H1 (cell line): ENCODE data around the gene BMX. TPM values are rescaled to one million over a fixed set of nuclear protein-coding genes. Genes with fewer than 3 reads are reported as not detected.

Source experiments
- CTCF ChIA-PET: fragments of 300-600 bp; sonication (Branson Sonifier 250); formaldehyde crosslinking; loops from one replicate; lab custom pipeline; 2021; ENCODE audit not compliant: partially characterized antibody; lab: Charles Lee
- POLR2A ChIA-PET: fragments of 300-600 bp; sonication (Branson Sonifier 250); formaldehyde crosslinking; loops from one replicate; lab custom pipeline; 2021; ENCODE audit warnings: inconsistent platforms; ENCODE audit not compliant: partially characterized antibody; lab: Charles Lee
- DNase-seq, 2 experiments: peaks; one replicate each; pipeline versions ENCODE4 v3.0.0 to v3.0.0-alpha.2; 2010 to 2022; ENCODE audit warnings: low spot score in 2 of 2, low read depth in 1 of 2, mixed read lengths in 1 of 2
- FAIRE-seq: peaks from 2 replicates; lab custom pipeline; 2011; peaks lifted over from hg19 to GRCh38; lab: Jason Lieb, UNC
- H2AFZ ChIP-seq: 2 replicates; pipeline ENCODE4 v1.8.1; 2012; ENCODE audit warnings: low read length, inconsistent platforms
- H2AK5ac ChIP-seq: 2 replicates; pipeline ENCODE4 v1.6.1; 2013; ENCODE audit warnings: low read depth, low read length
- H2BK120ac ChIP-seq: replicated peaks from 2 replicates; pipeline ENCODE3; 2013; ENCODE audit warnings: low read depth, low read length, inconsistent platforms
- H2BK12ac ChIP-seq: 2 replicates; pipeline ENCODE4 v1.6.1; 2013; ENCODE audit warnings: low read depth, low read length
- H2BK15ac ChIP-seq: 2 replicates; pipeline ENCODE4 v1.6.1; 2013; ENCODE audit warnings: low read length
- H2BK20ac ChIP-seq: 2 replicates; pipeline ENCODE4 v1.6.1; 2013; ENCODE audit warnings: low read length
- H2BK5ac ChIP-seq: 2 replicates; pipeline ENCODE4 v1.6.1; 2013; ENCODE audit warnings: low read depth, low read length
- H3K14ac ChIP-seq: 2 replicates; pipeline ENCODE4 v1.6.1; 2013; ENCODE audit warnings: inconsistent platforms; ENCODE audit not compliant: insufficient read length
- H3K18ac ChIP-seq: 2 replicates; pipeline ENCODE4 v1.6.1; 2013; ENCODE audit warnings: low read length; ENCODE audit errors: extremely low read depth
- H3K23ac ChIP-seq: 2 replicates; pipeline ENCODE4 v1.6.1; 2013; ENCODE audit warnings: inconsistent platforms; ENCODE audit not compliant: insufficient read length
- H3K23me2 ChIP-seq: 2 replicates; pipeline ENCODE4 v1.6.1; 2013; ENCODE audit warnings: low read depth, low read length
- H3K27ac ChIP-seq: 2 replicates; pipeline ENCODE4 v1.6.1; 2011; ENCODE audit warnings: low read depth, low read length, inconsistent platforms
- H3K27me3 ChIP-seq, 4 experiments: replicated peaks in 1 of 4; 1 replicate in 1 of 4; 2 replicates in 3 of 4; pipeline versions ENCODE4 v1.6.1 to v1.8.1; 2011 to 2013; ENCODE audit warnings: low read length in 3 of 4, mild to moderate bottlenecking in 3 of 4, inconsistent platforms in 2 of 4, mixed read lengths in 2 of 4, moderate library complexity in 1 of 4; ENCODE audit not compliant: control insufficient read depth in 3 of 4, insufficient read depth in 3 of 4; ENCODE audit errors: extremely low read depth in 1 of 4
- H3K36me3 ChIP-seq, 4 experiments: 2 replicates each; pipeline versions ENCODE4 v1.6.1 to v1.8.1; 2011 to 2013; ENCODE audit warnings: mild to moderate bottlenecking in 4 of 4, low read length in 3 of 4, moderate library complexity in 2 of 4, control low read depth in 1 of 4, inconsistent platforms in 1 of 4; ENCODE audit not compliant: insufficient read depth in 4 of 4, control insufficient read depth in 2 of 4
- H3K4ac ChIP-seq: replicated peaks from 2 replicates; pipeline ENCODE3; 2013; ENCODE audit warnings: low read length, low read depth, mixed read lengths, inconsistent platforms; ENCODE audit not compliant: insufficient read length
- H3K4me1 ChIP-seq, 4 experiments: replicated peaks in 1 of 4; 1 replicate in 1 of 4; 2 replicates in 3 of 4; pipeline versions ENCODE4 v1.6.1 to v1.8.1; 2011 to 2013; ENCODE audit warnings: low read length in 3 of 4, inconsistent platforms in 2 of 4, mixed read lengths in 1 of 4; ENCODE audit not compliant: insufficient read depth in 4 of 4, control insufficient read depth in 3 of 4
- H3K4me2 ChIP-seq, 2 experiments: 2 replicates each; pipeline versions ENCODE4 v1.6.1 to v1.8.1; 2011 to 2013; ENCODE audit warnings: low read depth in 2 of 2, low read length in 2 of 2, control low read depth in 1 of 2, inconsistent platforms in 1 of 2, mild to moderate bottlenecking in 1 of 2; ENCODE audit not compliant: insufficient read depth in 1 of 2
- H3K4me3 ChIP-seq, 4 experiments: fragments of 200-600, 300-600 bp in 1 of 4; sonication (generic), shearing (Covaris generic), sonication (Bioruptor Twin) in 1 of 4; 2 replicates each; pipeline versions ENCODE4 v1.5.1 to v1.8.1; 2011 to 2016; ENCODE audit warnings: low read length in 4 of 4, low read depth in 3 of 4, control low read depth in 2 of 4, inconsistent platforms in 2 of 4, mild to moderate bottlenecking in 2 of 4, mixed read lengths in 1 of 4, moderate library complexity in 1 of 4; ENCODE audit not compliant: insufficient read depth in 2 of 4; ENCODE audit errors: extremely low read depth in 1 of 4
- H3K56ac ChIP-seq: replicated peaks from 2 replicates; pipeline ENCODE3; 2013; ENCODE audit warnings: low read depth, mild to moderate bottlenecking, mixed read lengths, low read length, inconsistent platforms; ENCODE audit not compliant: insufficient read length
- H3K79me1 ChIP-seq: 2 replicates; pipeline ENCODE4 v1.6.1; 2013; ENCODE audit warnings: low read depth, low read length, control low read depth
- H3K79me2 ChIP-seq, 2 experiments: 2 replicates each; pipeline versions ENCODE4 v1.6.1 to v1.8.1; 2012 to 2013; ENCODE audit warnings: low read length in 2 of 2, mild to moderate bottlenecking in 2 of 2, inconsistent platforms in 1 of 2; ENCODE audit not compliant: insufficient read depth in 2 of 2, control insufficient read depth in 1 of 2
- H3K9ac ChIP-seq, 4 experiments: replicated peaks in 1 of 4; 1 replicate in 1 of 4; 2 replicates in 3 of 4; pipeline versions ENCODE4 v1.6.1 to v1.8.1; 2011 to 2013; ENCODE audit warnings: low read depth in 3 of 4, low read length in 3 of 4, control low read depth in 2 of 4, mild to moderate bottlenecking in 2 of 4, moderate library complexity in 2 of 4, inconsistent platforms in 1 of 4; ENCODE audit errors: extremely low read depth in 1 of 4
- H3K9me3 ChIP-seq, 2 experiments: 2 replicates each; pipeline versions ENCODE4 v1.6.1 to v1.8.1; 2012 to 2013; ENCODE audit warnings: mild to moderate bottlenecking in 2 of 2, moderate library complexity in 2 of 2, control low read depth in 1 of 2, inconsistent platforms in 1 of 2, low read depth in 1 of 2, low read length in 1 of 2, mixed read lengths in 1 of 2; ENCODE audit not compliant: insufficient read depth in 2 of 2
- H4K20me1 ChIP-seq, 2 experiments: replicated peaks in 1 of 2; 2 replicates each; pipeline versions ENCODE3 to v1.8.1; 2011 to 2013; ENCODE audit warnings: inconsistent platforms in 2 of 2, low read length in 2 of 2, mild to moderate bottlenecking in 1 of 2; ENCODE audit not compliant: insufficient read depth in 2 of 2, control insufficient read depth in 1 of 2
- H4K5ac ChIP-seq: 2 replicates; pipeline ENCODE4 v1.6.1; 2013; ENCODE audit warnings: low read length, low read depth, mixed read lengths, inconsistent platforms; ENCODE audit not compliant: insufficient read length
- H4K8ac ChIP-seq: 2 replicates; pipeline ENCODE4 v1.8.0; 2013; ENCODE audit warnings: mild to moderate bottlenecking, moderate library complexity, low read length, inconsistent platforms; ENCODE audit not compliant: insufficient read depth; ENCODE audit errors: extremely low read depth
- H4K91ac ChIP-seq: replicated peaks from 2 replicates; pipeline ENCODE3; 2013; ENCODE audit warnings: low read length, mixed read lengths, inconsistent platforms; ENCODE audit not compliant: insufficient read length
- BCL11A ChIP-seq, 2 experiments: IDR thresholded peaks; one replicate each; pipeline ENCODE4 v1.6.1; 2011; ENCODE audit warnings: low read depth in 2 of 2, low read length in 2 of 2, mild to moderate bottlenecking in 2 of 2
- CBX8 ChIP-seq: fragments of 300-800, 300-1000 bp; sonication (generic); IDR thresholded peaks from 2 replicates; pipeline ENCODE4 v1.7.1; 2016; ENCODE audit warnings: low read depth, low read length, borderline replicate concordance
- CHD2 ChIP-seq: IDR thresholded peaks from 2 replicates; pipeline ENCODE4 v1.6.1; 2012; ENCODE audit warnings: low read length, improper control_type of control experiment
- CREB1 ChIP-seq: IDR thresholded peaks from 2 replicates; pipeline ENCODE4 v1.6.1; 2012; ENCODE audit warnings: inconsistent platforms
- HDAC2 ChIP-seq, 2 experiments: fragments of 300-600 bp in 1 of 2; sonication (generic) in 1 of 2; IDR thresholded peaks; 2 replicates each; pipeline ENCODE4 v1.6.1; 2011 to 2012; ENCODE audit warnings: low read depth in 2 of 2, low read length in 2 of 2, mild to moderate bottlenecking in 2 of 2, moderate library complexity in 2 of 2, borderline replicate concordance in 1 of 2, inconsistent platforms in 1 of 2
- HDAC6 ChIP-seq: IDR thresholded peaks from one replicate; pipeline ENCODE4 v1.7.1; 2012; ENCODE audit warnings: low read depth, mild to moderate bottlenecking, inconsistent platforms, low read length, moderate library complexity
- JUND ChIP-seq: IDR thresholded peaks from 2 replicates; pipeline ENCODE4 v1.6.1; 2011; ENCODE audit warnings: mild to moderate bottlenecking, improper control_type of control experiment, low read length
- KDM1A ChIP-seq: fragments of 200-600, 300-600 bp; sonication (generic); IDR thresholded peaks from 2 replicates; pipeline ENCODE4 v1.7.1; 2016; ENCODE audit warnings: mild to moderate bottlenecking, low read length, borderline replicate concordance
- NRF1 ChIP-seq: IDR thresholded peaks from 2 replicates; pipeline ENCODE4 v1.6.1; 2011; ENCODE audit warnings: mild to moderate bottlenecking, low read depth, low read length, improper control_type of control experiment
- PHF8 ChIP-seq: fragments of 200-600 bp; sonication (generic); conservative IDR thresholded peaks from 2 replicates; pipeline ENCODE4 v1.7.1; 2012; ENCODE audit warnings: low read depth, mild to moderate bottlenecking, inconsistent platforms, low read length, moderate library complexity
- RXRA ChIP-seq: IDR thresholded peaks from 2 replicates; pipeline ENCODE4 v1.6.1; 2011; ENCODE audit warnings: low read depth, mild to moderate bottlenecking, low read length, moderate library complexity; ENCODE audit not compliant: insufficient read depth
- SIRT6 ChIP-seq: IDR thresholded peaks from one replicate; pipeline ENCODE4 v1.7.1; 2012; ENCODE audit warnings: low read length, inconsistent platforms
- TAF7 ChIP-seq: optimal IDR thresholded peaks from 2 replicates; pipeline ENCODE3; 2011; ENCODE audit warnings: low read depth, mild to moderate bottlenecking, inconsistent platforms, low read length, moderate library complexity, borderline replicate concordance
- WGBS, 2 experiments: shearing (Covaris generic) in 1 of 2; methylation state at CpG; one replicate each; pipeline versions ENCODE4 v1.1.6 to v1.1.7; 2013 to 2015; ENCODE audit warnings: low lambda C conversion rate in 2 of 2, mixed read lengths in 2 of 2, inconsistent platforms in 1 of 2, low coverage in 1 of 2, missing lambda C conversion rate in 1 of 2; ENCODE audit not compliant: insufficient replicate concordance in 2 of 2, insufficient coverage in 1 of 2, insufficient read length in 1 of 2; ENCODE audit errors: extremely low coverage in 1 of 2, missing lambda C conversion rate in 1 of 2; 5-methylcytosine and 5-hydroxymethylcytosine counted together
- polyA plus RNA-seq, 7 experiments: library from polyadenylated mRNA; depleted of rRNA in 3 of 7; stranded (reverse) in 5 of 7; unstranded in 2 of 7; fragments of >200 nt in 5 of 7; fragments of 200-250 nt in 2 of 7; gene quantifications; 1 replicate in 5 of 7; 2 replicates in 1 of 7; 4 replicates in 1 of 7; pipeline versions ENCODE4 v1.2.1 to v1.2.3, GENCODE V29; 2011 to 2013; ENCODE audit warnings: missing spikeins in 2 of 7, mixed read lengths in 2 of 7
- total RNA-seq: library from RNA; stranded (reverse); fragmentation: NEBNext Ultra II Directional; extraction: Animal tissue kit (Norgen Biotek cat#: 25700); gene quantifications from 2 replicates; pipeline ENCODE4 v1.2.1, GENCODE V29; 2021
- TF ChIP-seq, protein P1 (sequence below): IDR thresholded peaks from 2 replicates; pipeline ENCODE4 v1.6.1; 2012; ENCODE audit warnings: inconsistent platforms
- TF ChIP-seq, protein P2 (sequence below): IDR thresholded peaks from 2 replicates; pipeline ENCODE4 v1.6.1; 2012; ENCODE audit warnings: inconsistent platforms

The BMX gene
- total and polyA plus RNA-seq, 2 of the 8 experiments (the other 6 are each of a cell fraction or from before 2014, with no cell fraction given) = not detected

DNA sequence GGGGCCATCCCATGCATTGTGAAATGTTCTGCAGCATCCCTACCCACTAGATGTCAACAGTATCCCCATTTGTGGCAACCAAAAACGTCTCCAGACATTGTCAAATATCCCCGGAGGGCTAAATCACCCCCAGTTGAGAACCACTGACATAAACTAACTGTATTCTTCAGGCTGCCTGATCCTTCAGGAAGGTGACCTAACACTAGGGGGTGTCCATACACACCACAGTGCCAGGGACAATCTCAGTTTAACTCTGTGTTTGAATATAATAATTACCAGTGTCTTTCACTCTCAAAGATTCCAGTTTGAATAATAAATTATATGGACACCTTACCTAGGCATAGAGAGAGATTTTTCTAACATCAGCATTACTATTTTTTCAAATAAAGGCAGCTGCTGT is 93.8 kb downstream of the BMX start:
- no peaks in the 10 kb centered on the region for H3K9me3 ChIP-seq
- H3K27me3 ChIP-seq = no peaks in the 10 kb centered on the region
- no peak overlapping the region for H3K4me3 ChIP-seq
- WGBS, 2 experiments = 60% methylated on average over 2 of the region's 2 CpGs; no CpG with 5 or more reads in 1 of the 2 experiments
- H4K91ac ChIP-seq = no peak overlapping the region
- no peak overlapping the region for H4K8ac ChIP-seq
- no peak overlapping the region for H2AK5ac ChIP-seq
- ChIA-PET POLR2A (no interaction called here), CTCF (no interaction called here)
- no peaks in the 10 kb centered on the region for H3K79me2 ChIP-seq
- H3K23me2 ChIP-seq = no peaks in the 10 kb centered on the region
- H2BK15ac ChIP-seq = no peak overlapping the region
- no peaks in the 10 kb centered on the region for H3K79me1 ChIP-seq
- H3K4ac ChIP-seq = no peak overlapping the region
- H3K27ac ChIP-seq = no peak overlapping the region
- DNase-seq (no peak), FAIRE-seq (no peak)
- H2BK12ac ChIP-seq = no peak overlapping the region
- H3K18ac ChIP-seq = no peak overlapping the region
- H3K4me2 ChIP-seq = no peak overlapping the region
- no peaks in the 10 kb centered on the region for H3K36me3 ChIP-seq
- H3K14ac ChIP-seq = no peak overlapping the region
- H3K9ac ChIP-seq = no peak overlapping the region
- no peak overlapping the region for H3K23ac ChIP-seq
- no peak overlapping the region for H2BK120ac ChIP-seq
- no peak overlapping the region for H4K5ac ChIP-seq
- H3K4me1 ChIP-seq = no peaks in the 10 kb centered on the region
- no peaks in the 10 kb centered on the region for H4K20me1 ChIP-seq
- H2AFZ ChIP-seq = no peak overlapping the region
- no peak overlapping the region for H2BK20ac ChIP-seq
- H3K56ac ChIP-seq = no peak overlapping the region
- H2BK5ac ChIP-seq = no peak overlapping the region
- no peak for TF ChIP-seq TAF7
- TF ChIP-seq SIRT6 = no peak
- no peak for TF ChIP-seq HDAC6
- no peak for TF ChIP-seq BCL11A (IDR thresholded peaks at IDR 0.05; ENCODE audit: low read depth in 2 of 2, low read length in 2 of 2)
- TF ChIP-seq PHF8 = no peak
- no peak for TF ChIP-seq CREB1
- TF ChIP-seq CBX8 = no peak
- no peak for TF ChIP-seq KDM1A
- no peak for TF ChIP-seq RXRA
- TF ChIP-seq CHD2 = no peak
- TF ChIP-seq, protein P1, sequence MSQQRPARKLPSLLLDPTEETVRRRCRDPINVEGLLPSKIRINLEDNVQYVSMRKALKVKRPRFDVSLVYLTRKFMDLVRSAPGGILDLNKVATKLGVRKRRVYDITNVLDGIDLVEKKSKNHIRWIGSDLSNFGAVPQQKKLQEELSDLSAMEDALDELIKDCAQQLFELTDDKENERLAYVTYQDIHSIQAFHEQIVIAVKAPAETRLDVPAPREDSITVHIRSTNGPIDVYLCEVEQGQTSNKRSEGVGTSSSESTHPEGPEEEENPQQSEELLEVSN = no peak
- TF ChIP-seq, protein P2, sequence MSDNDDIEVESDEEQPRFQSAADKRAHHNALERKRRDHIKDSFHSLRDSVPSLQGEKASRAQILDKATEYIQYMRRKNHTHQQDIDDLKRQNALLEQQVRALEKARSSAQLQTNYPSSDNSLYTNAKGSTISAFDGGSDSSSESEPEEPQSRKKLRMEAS = no peak
- TF ChIP-seq HDAC2 (IDR thresholded peaks at IDR 0.05; ENCODE audit: borderline replicate concordance in 1 of 2, low read depth in 2 of 2, low read length in 2 of 2) = no peak
- TF ChIP-seq JUND = no peak
- TF ChIP-seq NRF1 = no peak
